Measurements from ENCODE around the gene OSBPL10. TPM values are rescaled to one million over a fixed set of nuclear protein-coding genes. Genes with fewer than 3 reads are reported as not detected.

OSBPL10 gene
- total and polyA plus RNA-seq, 3 donors from 2014 or later: 113 to 175 (median 160) TPM

- whole genome bisulfite sequencing, 2 donors: 87 to 91% methylated on average over 3 of the region's 3 CpGs
- Histone ChIP-seq H3K9me3 (no peaks in the 10 kb centered on the region), H3K4me1 (no peaks in the 10 kb centered on the region), H3K36me3 (ENCODE audit: low read depth, missing control alignments) (no peaks in the 10 kb centered on the region), H3K27ac (no peak overlapping the region), H3K27me3 (no peaks in the 10 kb centered on the region), H3K4me3 (no peak overlapping the region)
- intact Hi-C loops (cut with DNase I; ENCODE audit: low total_unique reads): no loop called here
- DNase-seq: no peak
- TF ChIP-seq POLR2A (IDR thresholded peaks at IDR 0.05) (no peak), CTCF (IDR thresholded peaks at IDR 0.05) (no peak)
Measured at GRCh38 chr3:31763731-31764130, 217.3 kb downstream of the OSBPL10 start.

GRCh38 chr3:31762888-31763351 is 218.1 kb downstream of the OSBPL10 start:
- TF ChIP-seq CTCF (IDR thresholded peaks at IDR 0.05): no peak
- TF ChIP-seq POLR2A (IDR thresholded peaks at IDR 0.05): no peak
- intact Hi-C loops (cut with DNase I; ENCODE audit: low total_unique reads): no loop called here

GRCh38 chr3:31762097-31762764 is 218.8 kb downstream of the OSBPL10 start:
- Histone ChIP-seq H3K4me1 (no peaks in the 10 kb centered on the region), H3K4me3 (no peak overlapping the region), H3K27me3 (no peaks in the 10 kb centered on the region), H3K27ac (no peak overlapping the region), H3K9me3 (no peaks in the 10 kb centered on the region), H3K36me3 (ENCODE audit: low read depth, missing control alignments) (no peaks in the 10 kb centered on the region)
- TF ChIP-seq CTCF (IDR thresholded peaks at IDR 0.05) (no peak), POLR2A (IDR thresholded peaks at IDR 0.05) (no peak)
- DNase-seq: no peak
- intact Hi-C loops (cut with DNase I; ENCODE audit: low total_unique reads): no loop called here
- 69 to 80% methylated on average over 5 of the region's 5 CpGs for WGBS, 2 donors

More at GRCh38 chr3:31762888-31763351, 218.1 kb downstream of the OSBPL10 start:
- Histone ChIP-seq H3K36me3 (ENCODE audit: low read depth, missing control alignments) (no peaks in the 10 kb centered on the region), H3K4me3 (no peak overlapping the region), H3K27ac (no peak overlapping the region), H3K4me1 (no peaks in the 10 kb centered on the region), H3K9me3 (no peaks in the 10 kb centered on the region), H3K27me3 (no peaks in the 10 kb centered on the region)
- no peak for DNase-seq
- 87 to 96% methylated on average over 5 of the region's 5 CpGs for WGBS, 2 donors

- Histone ChIP-seq H3K27me3 (no peaks in the 10 kb centered on the region), H3K9me3 (no peaks in the 10 kb centered on the region), H3K36me3 (ENCODE audit: low read depth, missing control alignments) (no peaks in the 10 kb centered on the region), H3K27ac (no peak overlapping the region), H3K4me3 (no peak overlapping the region), H3K4me1 (no peaks in the 10 kb centered on the region)
- WGBS, 2 donors: 81 to 83% methylated on average over 6 of the region's 6 CpGs
- no peak for DNase-seq
- intact Hi-C loops (cut with DNase I; ENCODE audit: low total_unique reads): no loop called here
- TF ChIP-seq CTCF (IDR thresholded peaks at IDR 0.05) (no peak), POLR2A (IDR thresholded peaks at IDR 0.05) (no peak)
Measured at GRCh38 chr3:31760654-31761053, 220.4 kb downstream of the OSBPL10 start.
